GM12878 (cell line): ENCODE data around the gene KAZN. TPM values are rescaled to one million over a fixed set of nuclear protein-coding genes. Genes with fewer than 3 reads are reported as not detected.

Experiments
- ATAC-seq: fragments of 200-7000 bp; cut with Tn5 transposase; 3 replicates; pipeline ENCODE4 v1.9.1; 2020; ENCODE audit warnings: mild to moderate bottlenecking, moderate library complexity
- BruUV-seq: library from RNA; stranded (reverse); fragments of 400-500 nt; replicated peaks from 2 replicates; lab custom pipeline; 2021; lab: Mats Ljungman, UMichigan
- CTCF ChIA-PET: fragments of 300-600 bp; sonication (Branson Sonifier 250); formaldehyde crosslinking; extraction: SDS; loops from one replicate; lab custom pipeline; 2021; ENCODE audit warnings: inconsistent platforms; lab: Yijun Ruan, JAX
- POLR2A ChIA-PET: fragments of 350-600 bp; formaldehyde crosslinking; extraction: SDS; loops from one replicate; lab custom pipeline; 2021; ENCODE audit warnings: inconsistent platforms; lab: Charles Lee
- RAD21 ChIA-PET: fragments of 300-600 bp; sonication (Branson Sonifier 250); formaldehyde crosslinking; loops from one replicate; lab custom pipeline; 2023; ENCODE audit warnings: antibody characterized with exemption; ENCODE audit not compliant: unreplicated experiment; lab: Charles Lee
- SMC1A ChIA-PET: fragments of 300-600 bp; sonication (Branson Sonifier 250); formaldehyde crosslinking; loops from one replicate; lab custom pipeline; 2023; ENCODE audit not compliant: unreplicated experiment, uncharacterized antibody; lab: Charles Lee
- DNase-seq: peaks from one replicate; pipeline ENCODE4 v3.0.0-alpha.2; 2011; ENCODE audit warnings: low read depth, low spot score
- FAIRE-seq: peaks from 3 replicates; lab custom pipeline; 2011; peaks lifted over from hg19 to GRCh38; lab: Jason Lieb, UNC
- H2AFZ ChIP-seq: 2 replicates; pipeline ENCODE4 v1.6.0; 2011; ENCODE audit warnings: low read depth, low read length, control low read depth; ENCODE audit not compliant: control insufficient read depth
- H3K27ac ChIP-seq: 2 replicates; pipeline ENCODE4 v1.5.1; 2011; ENCODE audit warnings: control low read depth; ENCODE audit not compliant: control insufficient read depth, insufficient read depth
- H3K27me3 ChIP-seq, 2 experiments: replicated peaks in 1 of 2; 2 replicates each; pipeline versions ENCODE4 v1.6.0 to v1.6.1; 2011; ENCODE audit warnings: low read length in 1 of 2; ENCODE audit not compliant: control insufficient read depth in 2 of 2, insufficient read depth in 2 of 2
- H3K36me3 ChIP-seq, 2 experiments: 2 replicates each; pipeline ENCODE4 v1.5.1; 2011; ENCODE audit warnings: low read length in 1 of 2; ENCODE audit not compliant: control insufficient read depth in 2 of 2, insufficient read depth in 2 of 2
- H3K4me1 ChIP-seq: 2 replicates; pipeline ENCODE4 v1.6.1; 2011; ENCODE audit warnings: mild to moderate bottlenecking, low read length, moderate library complexity, mixed read lengths; ENCODE audit not compliant: control insufficient read depth, insufficient read depth
- H3K4me2 ChIP-seq: 2 replicates; pipeline ENCODE4 v1.6.0; 2011; ENCODE audit warnings: control low read depth; ENCODE audit not compliant: control insufficient read depth, insufficient read depth
- H3K4me3 ChIP-seq: fragments of 200-600 bp; sonication (generic); 2 replicates; pipeline ENCODE4 v1.5.1; 2016
- H3K79me2 ChIP-seq: 2 replicates; pipeline ENCODE4 v1.6.0; 2011; ENCODE audit warnings: low read length; ENCODE audit not compliant: control insufficient read depth, insufficient read depth
- H3K9ac ChIP-seq: 2 replicates; pipeline ENCODE4 v1.8.0; 2011; ENCODE audit warnings: low read length, control low read depth, mixed read lengths; ENCODE audit not compliant: control insufficient read depth, insufficient read depth
- H3K9me3 ChIP-seq: replicated peaks from 3 replicates; pipeline ENCODE4 v1.5.1; 2011; ENCODE audit warnings: mild to moderate bottlenecking, low read length; ENCODE audit not compliant: control insufficient read depth, insufficient read depth
- H4K20me1 ChIP-seq: 2 replicates; pipeline ENCODE4 v1.6.0; 2011; ENCODE audit not compliant: control insufficient read depth, insufficient read depth
- ATF2 ChIP-seq: IDR thresholded peaks from 2 replicates; pipeline ENCODE4 v1.6.1; 2012; ENCODE audit warnings: low read length, inconsistent platforms
- BRCA1 ChIP-seq: IDR thresholded peaks from 2 replicates; pipeline ENCODE4 v1.6.1; 2011; ENCODE audit warnings: low read depth, low read length, improper control_type of control experiment
- E2F8 ChIP-seq: fragments of 450-650 bp; IDR thresholded peaks from 2 replicates; pipeline ENCODE4 v1.6.1; 2018; ENCODE audit warnings: mild to moderate bottlenecking, low read depth, moderate library complexity; ENCODE audit not compliant: partially characterized antibody
- E4F1 ChIP-seq: fragments of 450-650 bp; IDR thresholded peaks from 2 replicates; pipeline ENCODE4 v1.6.1; 2018; ENCODE audit warnings: borderline replicate concordance, mild to moderate bottlenecking; ENCODE audit not compliant: partially characterized antibody
- FOS ChIP-seq: IDR thresholded peaks from 3 replicates; pipeline ENCODE4 v1.6.1; 2011; ENCODE audit warnings: borderline replicate concordance; ENCODE audit not compliant: insufficient read length; ENCODE audit errors: extremely low read depth
- FOXK2 ChIP-seq: fragments of 450-650 bp; IDR thresholded peaks from 2 replicates; pipeline ENCODE4 v1.6.1; 2017; ENCODE audit warnings: mild to moderate bottlenecking, moderate library complexity
- MXI1 ChIP-seq: fragments of 150-350 bp; IDR thresholded peaks from 2 replicates; pipeline ENCODE4 v1.6.1; 2011; ENCODE audit warnings: low read depth, mild to moderate bottlenecking, inconsistent platforms, low read length, improper control_type of control experiment
- NFYA ChIP-seq: IDR thresholded peaks from 2 replicates; pipeline ENCODE4 v1.6.1; 2011; ENCODE audit warnings: low read depth, mild to moderate bottlenecking, low read length, improper control_type of control experiment, borderline replicate concordance
- SIN3A ChIP-seq: IDR thresholded peaks from 2 replicates; pipeline ENCODE4 v1.6.1; 2012; ENCODE audit warnings: low read depth, low read length, improper control_type of control experiment
- STAT1 ChIP-seq: fragments of 450-650 bp; conservative IDR thresholded peaks from 2 replicates; pipeline ENCODE4 v1.6.1; 2014; ENCODE audit warnings: antibody characterized with exemption, mild to moderate bottlenecking
- TBL1XR1 ChIP-seq: IDR thresholded peaks from 2 replicates; pipeline ENCODE4 v1.6.1; 2012; ENCODE audit warnings: low read depth, low read length, improper control_type of control experiment
- WGBS: methylation state at CpG from one replicate; pipeline ENCODE4 v1.1.6; 2016; ENCODE audit warnings: low lambda C conversion rate; ENCODE audit not compliant: insufficient replicate concordance, insufficient coverage; ENCODE audit errors: missing lambda C conversion rate; 5-methylcytosine and 5-hydroxymethylcytosine counted together
- in situ Hi-C: fragments of 300-500 bp; cut with MboI; formaldehyde crosslinking; loops from 9 replicates; pipeline ENCODE4 v1.14.3; 2018; ENCODE audit warnings: mixed read lengths
- intact Hi-C: fragments of 100-400 bp; cut with micrococcal nuclease; formaldehyde crosslinking; loops from one replicate; pipeline ENCODE4 v1.14.2; 2022; ENCODE audit not compliant: unreplicated experiment
- polyA plus RNA-seq, 11 experiments: library from polyadenylated mRNA; depleted of rRNA in 4 of 11; unstranded in 6 of 11; stranded (reverse) in 5 of 11; fragments of >200 nt; fragmentation: Nextera tagmentation in 4 of 11; fragmentation: Illumina TruSeq in 1 of 11; extraction: Ambion mirVana in 4 of 11; extraction: Trizol in 1 of 11; gene quantifications; 1 replicate in 1 of 11; 2 replicates in 10 of 11; pipeline versions ENCODE4 v1.2.1 to v1.2.3, GENCODE V29; 2011 to 2016; ENCODE audit warnings: inconsistent platforms in 2 of 11, missing spikeins in 2 of 11, low read depth in 1 of 11
- total RNA-seq, 4 experiments: library from RNA; depleted of rRNA in 3 of 4; stranded (reverse); fragments of >200 nt in 3 of 4; fragmentation: Illumina TruSeq in 1 of 4; extraction: Trizol in 1 of 4; gene quantifications; 2 replicates each; pipeline versions ENCODE4 v1.2.1 to v1.2.3, GENCODE V29; 2013 to 2021
- TF ChIP-seq, protein P1 (sequence below): fragments of 450-650 bp; formaldehyde crosslinking; IDR thresholded peaks from 2 replicates; pipeline ENCODE4 v1.4.0; 2020; ENCODE audit warnings: mild to moderate bottlenecking, moderate library complexity

The KAZN gene
- total and polyA plus RNA-seq, 10 of the 15 experiments (the other 5 are each of a cell fraction or from before 2014, with no cell fraction given) = 0.72 to 4.0 (median 1.2) TPM

DNA sequence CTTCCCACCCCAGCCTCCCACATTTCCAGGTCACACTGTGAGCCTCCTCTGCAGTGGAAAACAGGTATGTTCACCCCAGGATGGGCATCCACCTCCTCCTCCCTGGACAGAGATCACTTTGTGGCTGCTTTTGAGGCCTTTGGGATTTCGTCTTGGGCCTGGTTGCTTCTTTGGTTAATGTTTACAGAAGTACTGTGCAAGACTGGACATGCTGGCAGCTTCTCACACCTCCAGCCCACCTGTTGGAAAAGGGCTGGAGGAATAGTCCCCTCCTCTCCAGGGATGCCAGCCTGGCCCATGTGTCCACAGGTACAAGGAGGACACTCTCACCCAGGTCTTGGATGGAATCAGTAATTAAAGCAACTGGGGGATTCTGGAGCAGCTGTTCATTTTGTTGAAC is 56.1 kb downstream of the KAZN start (continued):
- no peak for TF ChIP-seq E4F1
- TF ChIP-seq, protein P1, sequence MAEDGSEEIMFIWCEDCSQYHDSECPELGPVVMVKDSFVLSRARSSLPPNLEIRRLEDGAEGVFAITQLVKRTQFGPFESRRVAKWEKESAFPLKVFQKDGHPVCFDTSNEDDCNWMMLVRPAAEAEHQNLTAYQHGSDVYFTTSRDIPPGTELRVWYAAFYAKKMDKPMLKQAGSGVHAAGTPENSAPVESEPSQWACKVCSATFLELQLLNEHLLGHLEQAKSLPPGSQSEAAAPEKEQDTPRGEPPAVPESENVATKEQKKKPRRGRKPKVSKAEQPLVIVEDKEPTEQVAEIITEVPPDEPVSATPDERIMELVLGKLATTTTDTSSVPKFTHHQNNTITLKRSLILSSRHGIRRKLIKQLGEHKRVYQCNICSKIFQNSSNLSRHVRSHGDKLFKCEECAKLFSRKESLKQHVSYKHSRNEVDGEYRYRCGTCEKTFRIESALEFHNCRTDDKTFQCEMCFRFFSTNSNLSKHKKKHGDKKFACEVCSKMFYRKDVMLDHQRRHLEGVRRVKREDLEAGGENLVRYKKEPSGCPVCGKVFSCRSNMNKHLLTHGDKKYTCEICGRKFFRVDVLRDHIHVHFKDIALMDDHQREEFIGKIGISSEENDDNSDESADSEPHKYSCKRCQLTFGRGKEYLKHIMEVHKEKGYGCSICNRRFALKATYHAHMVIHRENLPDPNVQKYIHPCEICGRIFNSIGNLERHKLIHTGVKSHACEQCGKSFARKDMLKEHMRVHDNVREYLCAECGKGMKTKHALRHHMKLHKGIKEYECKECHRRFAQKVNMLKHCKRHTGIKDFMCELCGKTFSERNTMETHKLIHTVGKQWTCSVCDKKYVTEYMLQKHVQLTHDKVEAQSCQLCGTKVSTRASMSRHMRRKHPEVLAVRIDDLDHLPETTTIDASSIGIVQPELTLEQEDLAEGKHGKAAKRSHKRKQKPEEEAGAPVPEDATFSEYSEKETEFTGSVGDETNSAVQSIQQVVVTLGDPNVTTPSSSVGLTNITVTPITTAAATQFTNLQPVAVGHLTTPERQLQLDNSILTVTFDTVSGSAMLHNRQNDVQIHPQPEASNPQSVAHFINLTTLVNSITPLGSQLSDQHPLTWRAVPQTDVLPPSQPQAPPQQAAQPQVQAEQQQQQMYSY = no peak
- no peak for TF ChIP-seq TBL1XR1
- no peak for TF ChIP-seq SIN3A
- TF ChIP-seq STAT1 = no peak

- intact Hi-C loops = no loop called here
- no peaks in the 10 kb centered on the region for H4K20me1 ChIP-seq
- H3K79me2 ChIP-seq = no peaks in the 10 kb centered on the region
- no peak for FAIRE-seq
- H3K27ac ChIP-seq = no peak overlapping the region
- no peaks in the 10 kb centered on the region for H3K4me1 ChIP-seq
- RAD21 ChIA-PET = no interaction called here
- no peak overlapping the region for H2AFZ ChIP-seq
- TF ChIP-seq BRCA1 (no peak), FOXK2 (no peak), MXI1 (no peak), E2F8 (no peak), ATF2 (no peak), NFYA (no peak), FOS (no peak), TBL1XR1 (no peak)
- H3K4me2 ChIP-seq = no peak overlapping the region
- CTCF ChIA-PET = no interaction called here
- no peaks in the 10 kb centered on the region for H3K36me3 ChIP-seq
- no peak for DNase-seq
- H3K9ac ChIP-seq = no peak overlapping the region
- BruUV-seq = no TSS peak
- SMC1A ChIA-PET = no interaction called here
- H3K4me3 ChIP-seq = no peak overlapping the region
- POLR2A ChIA-PET = interaction anchor here (0.5 kb wide), 1 partner anchor 17 kb away, joined by 8 read pairs; no protein-coding TSS in a partner anchor
- H3K9me3 ChIP-seq = no peaks in the 10 kb centered on the region
- WGBS = 42% methylated on average over 7 of the region's 7 CpGs
- in situ Hi-C loops = no loop called here
- no peaks in the 10 kb centered on the region for H3K27me3 ChIP-seq
- ATAC-seq = no peak
Observed at GRCh38 chr1:14655385-14655784, 56.9 kb downstream of the KAZN start.
